ENCODE measurements around the gene TMEM184C. TPM values are rescaled to one million over a fixed set of nuclear protein-coding genes. Genes with fewer than 3 reads are reported as not detected.

The TMEM184C gene
- total RNA-seq, 2 experiments from 2014 or later, result 15.8 to 17.6 TPM

Other genes with a start within 250 kb of the TMEM184C start
- not detected in 2 replicates for gene EDNRA, start 136.3 kb upstream of the TMEM184C start, total RNA-seq (2014; rRNA removed; shearing (Covaris generic))
- gene EDNRA, start 136.3 kb upstream of the TMEM184C start, total RNA-seq (2022), result not detected in 2 replicates
- 12.1 and 13.1 TPM in 2 replicates for gene PRMT9, start 66.8 kb downstream of the TMEM184C start, total RNA-seq (2014; rRNA removed; shearing (Covaris generic))
- gene PRMT9, start 66.8 kb downstream of the TMEM184C start, total RNA-seq (2022), result 13.1 and 13.9 TPM in 2 replicates
- gene ARHGAP10, start 114.7 kb downstream of the TMEM184C start, total RNA-seq (2014; rRNA removed; shearing (Covaris generic)), result 0.23 TPM in 1 of 2 replicates, not detected in the other
- gene ARHGAP10, start 114.7 kb downstream of the TMEM184C start, total RNA-seq (2022), result 0.11 and 0.24 TPM in 2 replicates

All from OCI-LY7 (cell line).